AML-193 (cell line): ENCODE results near the gene RIPPLY3.
A peak's percentile ranks its signal among the peaks of the same experiment; 100 is the strongest.
"Not testable (repeated sequence)": the region's sequence is repeated elsewhere in the genome, so short reads cannot be mapped to it uniquely, and the experiment has no call there.

Experiments
- DNase-seq, 2 experiments: peaks; one replicate each; lab custom pipeline; 2025; lab: John Stamatoyannopoulos, UW

The RIPPLY3 gene

DNA sequence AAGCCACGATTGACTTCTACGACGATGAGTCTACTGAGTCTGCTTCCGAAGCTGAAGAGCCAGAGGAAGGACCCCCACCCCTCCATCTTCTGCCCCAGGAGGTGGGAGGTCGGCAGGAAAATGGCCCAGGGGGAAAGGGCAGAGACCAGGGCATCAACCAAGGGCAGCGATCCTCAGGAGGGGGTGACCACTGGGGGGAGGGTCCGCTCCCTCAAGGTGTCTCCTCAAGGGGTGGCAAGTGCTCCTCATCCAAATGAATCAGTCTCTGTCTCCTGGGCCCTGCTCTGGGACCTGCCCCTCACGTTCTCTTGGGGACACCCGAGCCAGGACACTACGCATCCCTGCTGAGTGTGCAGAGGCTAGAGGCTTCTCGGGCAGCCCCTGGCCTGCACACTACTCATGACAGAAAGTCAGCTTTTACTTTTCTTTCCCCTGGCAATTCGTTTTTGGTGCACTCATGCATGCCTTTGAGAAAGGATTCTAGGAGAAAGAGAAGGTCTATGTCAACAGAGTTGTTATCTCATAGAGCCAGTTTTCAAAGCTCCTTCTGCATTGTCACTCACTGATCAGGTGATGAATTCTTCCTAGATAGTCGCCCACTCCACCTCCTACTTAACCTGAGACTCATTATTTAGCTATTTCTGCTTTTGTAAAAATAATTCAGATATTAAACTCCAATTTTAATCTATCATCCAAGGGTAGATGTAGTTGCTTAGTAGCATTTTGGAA lies 11.6 kb downstream of the RIPPLY3 start:
- no peak for DNase-seq

DNA sequence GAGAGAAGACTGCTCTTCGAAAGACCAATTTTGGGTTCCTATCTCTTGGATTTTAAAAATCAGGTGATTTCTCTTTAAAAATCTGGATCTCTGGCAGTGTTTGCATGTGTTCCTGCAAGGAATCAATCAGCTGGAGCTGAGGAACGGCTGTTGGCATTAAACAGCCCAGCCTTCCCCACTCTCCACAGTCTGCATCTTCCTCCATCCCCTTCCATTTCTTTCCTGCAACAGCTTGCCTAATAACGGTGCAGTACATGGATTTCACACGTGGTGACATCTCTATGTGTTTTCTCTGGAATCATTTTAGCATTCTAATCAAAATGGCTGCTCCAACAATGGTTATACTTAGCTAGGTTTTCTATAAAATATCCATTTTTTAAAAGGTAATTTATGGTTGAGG lies 20.0 kb downstream of the RIPPLY3 start:
- no peak for DNase-seq

- DNase-seq = no peak
Observed at GRCh38 chr21:37028570-37028969, 22.1 kb downstream of the RIPPLY3 start.

DNA sequence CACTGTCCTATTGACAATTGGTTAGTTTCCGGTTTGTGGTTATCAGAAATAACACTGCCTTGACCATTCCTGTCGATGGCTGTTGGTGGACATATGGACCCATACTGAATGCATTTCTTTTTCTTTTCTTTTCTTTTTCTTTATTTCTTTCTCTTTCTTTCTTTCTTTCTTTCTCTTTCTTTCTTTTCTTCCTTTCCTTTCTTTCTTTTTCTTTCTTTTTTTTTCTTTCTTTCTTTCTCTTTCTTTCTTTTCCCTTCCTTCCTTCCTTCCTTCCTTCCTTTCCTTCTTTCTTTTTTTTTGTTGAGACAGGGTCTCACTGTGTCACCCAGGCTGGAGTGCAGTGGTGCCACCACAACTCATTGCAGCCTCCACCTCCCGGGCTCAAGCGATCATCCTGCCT lies 24.4 kb downstream of the RIPPLY3 start:
- no peak for DNase-seq

GRCh38 chr21:37032293-37032692 lies 25.8 kb downstream of the RIPPLY3 start:
- DNase-seq = no peak

GRCh38 chr21:37032877-37033471 lies 26.5 kb downstream of the RIPPLY3 start:
- DNase-seq = no peak

DNA sequence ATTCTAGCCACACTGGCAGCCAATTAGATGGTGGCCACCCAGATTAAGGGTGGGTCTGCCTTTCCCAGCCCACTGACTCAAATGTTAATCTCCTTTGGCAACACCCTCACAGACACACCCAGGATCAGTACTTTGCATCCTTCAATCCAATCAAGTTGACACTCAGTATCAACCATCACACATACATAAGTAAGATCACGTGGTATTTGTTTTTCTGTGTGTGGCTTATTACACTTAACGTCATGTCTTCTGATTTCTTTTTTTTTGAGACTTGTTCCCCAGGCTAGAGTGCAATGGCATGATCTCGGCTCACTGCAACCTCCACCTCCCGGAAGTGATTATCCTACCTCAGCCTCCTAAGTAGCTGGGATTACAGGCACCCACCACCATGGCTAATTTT lies 27.9 kb downstream of the RIPPLY3 start:
- not testable (repeated sequence) for DNase-seq

- no peak for DNase-seq
Observed at GRCh38 chr21:37036177-37036576, 29.7 kb downstream of the RIPPLY3 start.

DNA sequence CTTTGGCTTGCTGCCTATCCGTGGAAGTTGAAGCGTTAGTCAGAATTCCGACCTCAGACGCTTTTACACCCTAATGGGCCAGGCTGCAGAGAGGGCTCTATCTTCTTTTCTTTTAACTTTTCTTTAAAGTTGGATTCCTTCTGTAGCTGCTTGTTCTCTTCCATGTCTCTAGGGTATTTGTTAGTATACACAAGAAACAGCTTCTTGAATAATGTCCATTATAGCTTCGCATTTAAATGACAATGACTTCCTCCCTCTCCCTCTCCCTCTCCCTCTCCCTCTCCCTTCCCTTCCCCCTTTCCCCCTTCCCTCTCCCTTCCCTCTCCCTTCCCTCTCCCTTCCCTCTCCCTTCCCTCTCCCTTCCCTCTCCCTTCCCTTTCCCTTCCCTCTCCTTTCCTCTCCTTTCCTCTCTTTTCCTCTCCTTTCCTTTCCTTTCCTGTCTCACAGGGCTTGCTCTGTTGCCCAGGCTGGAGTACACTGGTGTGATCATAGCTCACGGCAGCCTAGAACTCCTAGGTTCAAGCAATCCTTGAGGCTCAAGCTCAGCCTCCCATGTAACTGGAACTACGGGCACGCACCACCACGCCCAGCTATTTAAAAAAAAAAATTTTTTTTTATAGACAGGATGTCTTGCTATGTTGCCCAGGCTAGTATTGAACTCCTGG lies 33.0 kb downstream of the RIPPLY3 start:
- DNase-seq = no peak

DNA sequence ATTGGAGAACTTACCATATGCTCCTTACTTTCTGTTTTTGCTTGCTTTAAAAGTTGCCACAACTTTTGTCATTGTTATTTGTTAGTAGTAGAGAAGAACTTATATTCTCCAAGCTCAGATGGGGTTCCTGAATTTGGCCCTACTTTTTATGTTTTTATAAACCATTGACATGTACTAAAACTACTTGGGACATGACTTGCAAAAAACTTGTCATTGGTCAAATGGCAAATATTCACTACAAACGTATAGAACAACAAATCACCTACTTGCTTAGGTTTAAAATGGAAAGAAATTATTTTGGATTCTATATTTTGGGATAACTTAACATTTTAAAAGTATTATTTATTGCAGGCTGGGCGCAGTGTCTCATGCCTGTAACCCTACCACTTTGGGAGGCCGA lies 33.7 kb downstream of the RIPPLY3 start:
- no peak for DNase-seq

DNA sequence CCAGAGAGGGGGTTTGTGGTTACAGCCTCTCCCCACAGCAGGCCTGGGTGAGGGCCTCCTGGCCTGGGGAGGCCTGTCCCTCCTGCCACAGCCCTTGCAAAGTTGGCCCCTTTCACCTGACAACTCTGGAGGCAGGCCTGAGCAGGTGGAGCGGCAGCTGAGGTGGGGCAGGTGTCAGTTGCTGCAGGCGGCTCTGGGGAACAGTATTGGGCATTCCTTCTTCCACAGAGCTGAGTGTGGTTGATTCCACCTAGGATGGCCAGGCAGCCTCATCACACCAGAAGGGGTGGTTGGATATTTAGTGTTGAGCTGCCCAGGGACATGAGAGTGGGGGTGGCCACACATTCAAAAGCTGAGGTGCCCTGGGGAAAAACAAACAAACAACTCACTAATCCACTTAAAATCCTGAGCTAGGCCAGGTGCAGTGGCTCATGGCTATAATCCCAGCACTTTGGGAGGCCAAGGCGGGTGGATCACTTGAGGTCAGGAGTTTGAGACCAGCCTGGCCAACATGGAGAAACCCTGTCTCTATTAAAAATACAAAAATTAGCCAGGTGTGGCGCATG lies 35.3 kb downstream of the RIPPLY3 start:
- DNase-seq = no peak

DNA sequence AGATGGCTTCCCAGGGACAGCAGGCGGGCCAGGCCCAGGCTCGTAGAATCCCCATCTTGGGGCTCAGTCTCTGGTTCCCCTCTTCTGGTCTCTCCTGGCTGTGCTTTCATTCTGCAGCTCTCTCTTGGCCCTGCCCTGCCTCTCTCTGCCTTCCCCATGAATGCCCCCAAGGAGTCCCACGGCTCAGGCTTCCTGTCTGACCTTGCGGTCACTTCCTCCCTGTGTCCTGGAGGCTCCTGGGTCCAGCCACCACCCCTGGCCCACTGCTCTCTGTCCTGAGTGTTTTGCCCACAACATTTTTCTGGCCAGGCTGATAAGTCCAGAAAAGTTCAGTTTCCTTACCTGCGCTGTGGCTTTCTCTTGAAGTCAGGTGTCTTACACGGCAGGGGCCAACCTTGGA lies 37.3 kb downstream of the RIPPLY3 start:
- DNase-seq = no peak

DNA sequence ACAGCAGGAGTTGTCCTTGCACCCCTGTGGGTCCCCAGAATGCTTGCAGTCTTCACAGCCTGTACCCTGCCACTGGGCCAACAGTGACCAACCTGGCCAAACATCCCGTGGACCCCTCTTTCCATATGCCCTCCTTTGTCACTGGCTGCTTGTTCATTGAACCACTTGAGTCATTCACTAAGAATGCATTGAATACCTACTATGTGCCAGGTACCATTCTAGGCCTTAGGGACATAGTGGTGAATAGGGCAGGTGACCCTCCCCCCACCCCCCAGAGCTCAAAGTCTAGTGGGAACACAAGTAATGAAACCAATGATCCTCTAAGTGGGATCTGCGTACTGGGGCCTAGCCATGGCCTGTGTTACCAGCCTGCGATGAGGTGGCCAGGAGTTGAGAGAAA lies 38.1 kb downstream of the RIPPLY3 start:
- no peak for DNase-seq

- peak; percentile 87 to 92 for DNase-seq
Observed at GRCh38 chr21:37045149-37045548, 38.6 kb downstream of the RIPPLY3 start.

GRCh38 chr21:37045556-37045955 lies 39.1 kb downstream of the RIPPLY3 start:
- DNase-seq = no peak

DNA sequence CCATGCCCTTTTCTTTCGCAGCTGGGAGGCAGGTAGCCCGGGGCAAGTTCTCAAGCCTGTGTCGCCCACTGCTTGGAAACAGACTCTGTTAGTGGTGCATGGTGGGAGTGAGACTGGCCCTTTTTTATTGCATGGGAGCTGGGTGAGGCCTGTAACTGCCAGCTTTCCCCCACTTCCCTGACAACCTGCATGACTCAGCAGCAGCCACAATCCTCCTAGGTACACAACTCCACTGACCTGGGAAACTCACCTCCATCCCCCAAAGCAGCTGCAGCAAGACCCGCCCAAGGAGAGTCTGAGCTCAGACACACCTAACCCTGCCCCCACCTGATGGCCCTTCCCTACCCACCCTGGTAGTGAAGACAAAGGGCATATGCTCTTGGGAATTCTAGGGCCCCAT lies 40.6 kb downstream of the RIPPLY3 start:
- no peak for DNase-seq

DNA sequence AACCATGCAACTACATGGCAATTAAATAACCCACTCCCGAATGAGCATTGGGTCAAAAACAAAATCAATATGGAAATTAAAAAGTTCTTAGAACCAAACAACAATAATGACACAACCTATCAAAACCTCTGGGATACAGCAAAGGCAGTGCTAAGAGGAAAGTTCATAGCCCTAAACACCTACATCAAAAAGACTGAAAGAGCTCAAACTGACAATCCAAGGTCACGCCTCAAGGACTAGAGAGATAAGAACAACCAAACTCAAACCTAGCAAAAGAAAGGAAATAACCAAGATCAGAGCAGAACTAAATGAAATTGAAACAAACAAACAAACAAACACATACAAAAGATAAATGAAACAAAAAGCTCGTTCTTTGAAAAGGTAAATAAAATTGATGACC lies 43.2 kb downstream of the RIPPLY3 start:
- DNase-seq = not testable (repeated sequence)

DNA sequence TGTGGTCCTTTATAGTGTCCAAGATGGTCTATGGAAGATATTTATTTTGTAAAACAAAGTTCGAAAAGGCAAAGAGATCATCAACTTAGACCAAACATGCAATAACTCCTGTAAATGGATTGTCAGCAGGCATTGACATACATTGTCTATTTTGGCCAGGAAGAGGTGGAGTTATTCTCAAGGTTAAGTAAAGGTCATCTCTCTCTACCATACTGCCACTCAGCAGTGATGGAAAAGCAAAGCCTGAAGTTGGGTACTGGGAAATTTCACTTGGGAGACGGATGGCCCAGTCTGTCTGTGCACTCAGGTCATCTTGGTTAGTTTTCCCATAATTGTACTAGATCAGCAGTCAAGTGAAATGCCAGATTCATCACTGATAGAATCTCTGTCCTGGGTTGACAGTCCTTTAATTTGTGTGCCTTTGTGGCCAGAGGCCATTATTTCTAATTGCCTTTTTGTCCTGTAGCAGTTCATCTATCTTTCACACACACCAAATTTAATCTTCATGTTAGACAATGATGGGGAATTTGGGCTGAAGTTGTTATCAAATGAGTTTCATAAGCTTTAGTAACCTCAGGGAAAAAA lies 48.9 kb downstream of the RIPPLY3 start:
- no peak for DNase-seq

- no peak for DNase-seq
Observed at GRCh38 chr21:37057614-37058013, 51.1 kb downstream of the RIPPLY3 start.

- peak in 1 of 2 experiments; percentile 16 for DNase-seq
Observed at GRCh38 chr21:37058261-37058660, 51.8 kb downstream of the RIPPLY3 start.

DNA sequence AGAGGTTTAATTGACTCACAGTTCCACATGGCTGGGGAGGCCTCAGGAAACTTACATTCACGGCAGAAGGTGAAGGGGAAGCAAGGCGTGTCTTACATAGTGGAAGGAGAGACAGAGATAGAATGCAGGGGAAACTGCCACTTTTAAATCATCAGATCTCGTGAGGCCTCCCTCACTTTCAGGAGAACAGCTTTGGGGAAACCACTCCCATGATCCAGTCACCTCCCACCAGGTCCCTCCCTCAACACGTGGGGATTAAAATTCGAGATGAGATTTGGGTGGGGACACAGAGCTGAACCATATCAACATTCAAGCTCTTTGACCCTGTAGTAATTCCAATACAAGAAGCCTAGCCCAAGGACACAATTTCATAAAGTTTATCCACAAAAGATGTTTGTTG lies 52.7 kb downstream of the RIPPLY3 start:
- no peak for DNase-seq

DNA sequence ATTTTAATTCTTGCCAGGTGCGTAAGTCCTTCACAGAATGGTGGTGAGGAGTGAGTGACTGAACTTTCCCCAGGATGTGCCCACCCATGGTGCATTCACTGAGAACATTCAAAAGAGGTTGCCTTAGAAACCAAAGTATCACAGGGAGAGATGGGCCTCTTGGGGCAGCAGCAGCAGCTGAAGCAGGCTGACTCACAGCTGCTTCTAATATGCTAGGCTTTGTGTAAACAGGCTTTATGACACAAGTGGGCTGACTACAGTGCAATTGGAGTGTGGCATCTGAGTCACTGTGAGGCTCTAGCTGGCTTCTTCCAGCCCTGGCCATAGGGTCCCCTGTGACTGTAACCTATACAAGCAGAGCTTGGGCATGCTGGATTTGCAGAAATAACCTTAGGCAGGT lies 53.8 kb downstream of the RIPPLY3 start:
- no peak for DNase-seq
